OCI-LY3 (cell line): Measurements from ENCODE around the gene HSPD1.

Source experiments
- CTCF ChIP-seq: fragments of 200-600, 300-600 bp; sonication (generic); IDR thresholded peaks from 2 replicates; pipeline ENCODE4 v1.5.1; 2014; ENCODE audit warnings: antibody characterized with exemption, low read length, low read depth
- EZH2phosphoT487 ChIP-seq: fragments of 200-600 bp; shearing (Covaris generic); IDR thresholded peaks from 2 replicates; pipeline ENCODE4 v1.6.1; 2018; ENCODE audit warnings: antibody characterized with exemption, mixed run types, low read depth

DNA sequence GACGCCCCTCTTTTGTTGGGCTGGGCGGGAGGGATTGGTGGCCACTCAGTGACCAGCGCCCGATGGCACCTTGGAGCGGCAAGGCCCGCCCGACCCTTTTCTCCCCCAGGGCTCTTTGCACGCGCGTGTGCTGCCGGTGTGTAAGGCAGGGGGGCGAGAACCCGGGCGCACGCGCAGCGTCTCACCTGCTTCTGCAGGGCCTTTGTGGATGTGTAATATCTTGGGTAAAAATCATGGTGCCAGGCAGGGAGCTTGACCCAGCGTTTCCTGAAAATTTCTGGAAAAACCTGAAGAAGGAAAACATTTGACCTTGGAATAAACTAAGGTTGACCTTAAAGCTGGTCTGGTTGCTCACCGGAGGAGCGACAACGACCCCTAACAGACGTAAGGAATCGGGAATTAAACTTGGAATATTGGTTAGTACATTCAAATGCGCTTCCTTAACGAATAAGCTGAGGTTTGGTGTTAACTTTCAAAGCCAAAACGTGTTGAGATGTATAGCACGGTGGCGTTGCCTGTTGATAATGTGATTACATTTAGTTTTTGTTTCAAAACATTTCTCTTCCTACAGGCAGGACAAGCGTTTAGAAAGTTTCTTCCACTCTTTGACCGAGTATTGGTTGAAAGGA is 977 bp upstream of the HSPD1 start:
- no peak for TF ChIP-seq CTCF
- TF ChIP-seq EZH2phosphoT487, result no peak
